Renal pelvis (tissue), 4 donors: ENCODE data around the gene C16orf86. TPM values are rescaled to one million over a fixed set of nuclear protein-coding genes. Genes with fewer than 3 reads are reported as not detected.
"Not testable (repeated sequence)": the region's sequence is repeated elsewhere in the genome, so short reads cannot be mapped to it uniquely, and the experiment has no call there.

Experiments
- DNase-seq: peaks from one replicate; pipeline ENCODE4 v3.0.0-alpha.2; 2013
- polyA plus RNA-seq, 3 donors: library from polyadenylated mRNA; unstranded; fragments of 120-200 nt; gene quantifications; one replicate each; pipeline ENCODE4 v1.2.1, GENCODE V29; 2013; ENCODE audit not compliant: insufficient read length in 3 of 3

The C16orf86 gene
- polyA plus RNA-seq, 3 donors = 4.2 to 5.0 (median 4.8) TPM

- no peak for DNase-seq
Observed at GRCh38 chr16:67685388-67686112, 18.9 kb downstream of the C16orf86 start.

- not testable (repeated sequence) for DNase-seq
Observed at GRCh38 chr16:67693517-67694285, 27.1 kb downstream of the C16orf86 start.

GRCh38 chr16:67694611-67695010 lies 28.0 kb downstream of the C16orf86 start:
- no peak for DNase-seq

- no peak for DNase-seq
Observed at GRCh38 chr16:67697422-67698185, 31.0 kb downstream of the C16orf86 start.

GRCh38 chr16:67699265-67699664 lies 32.7 kb downstream of the C16orf86 start:
- DNase-seq = no peak

GRCh38 chr16:67701420-67701819 lies 34.8 kb downstream of the C16orf86 start:
- DNase-seq = no peak

- no peak for DNase-seq
Observed at GRCh38 chr16:67702130-67702529, 35.5 kb downstream of the C16orf86 start.

GRCh38 chr16:67703626-67704025 lies 37.0 kb downstream of the C16orf86 start:
- no peak for DNase-seq

- DNase-seq = no peak
Observed at GRCh38 chr16:67704110-67704509, 37.5 kb downstream of the C16orf86 start.

GRCh38 chr16:67707210-67707609 lies 40.6 kb downstream of the C16orf86 start:
- DNase-seq = no peak

- DNase-seq = no peak
Observed at GRCh38 chr16:67707790-67708189, 41.2 kb downstream of the C16orf86 start.

GRCh38 chr16:67708368-67708771 lies 41.8 kb downstream of the C16orf86 start:
- DNase-seq = no peak

- DNase-seq = no peak
Observed at GRCh38 chr16:67709050-67709449, 42.4 kb downstream of the C16orf86 start.

GRCh38 chr16:67710607-67711006 lies 44.0 kb downstream of the C16orf86 start:
- no peak for DNase-seq

- no peak for DNase-seq
Observed at GRCh38 chr16:67713647-67714273, 47.1 kb downstream of the C16orf86 start.

GRCh38 chr16:67714522-67714921 lies 47.9 kb downstream of the C16orf86 start:
- no peak for DNase-seq

- no peak for DNase-seq
Observed at GRCh38 chr16:67716097-67716496, 49.5 kb downstream of the C16orf86 start.

Other genes starting within 250 kb of the C16orf86 start
- 10 to 100 TPM; 44.9 to 77.6 (median 57.3) TPM for gene HSD11B2, start 235.7 kb upstream of the C16orf86 start, polyA plus RNA-seq
- gene ATP6V0D1, start 185.7 kb upstream of the C16orf86 start, polyA plus RNA-seq = 100 to 1,000 TPM in 1 of 3 donors, 10 to 100 TPM in 2; 81.3 to 100 (median 90.2) TPM
- gene AGRP, start 183.3 kb upstream of the C16orf86 start, polyA plus RNA-seq = under 1 TPM in 2 of 3 donors, not detected in 1; 0.40 to 0.91 TPM
- gene RIPOR1, start 138.0 kb upstream of the C16orf86 start, polyA plus RNA-seq = 100 to 1,000 TPM; 135 to 155 (median 147) TPM
- 10 to 100 TPM; 71.9 to 78.4 (median 75.6) TPM for gene CTCF, start 104.3 kb upstream of the C16orf86 start, polyA plus RNA-seq
- 1 to 10 TPM in 2 of 3 donors, under 1 TPM in 1; 0.95 to 2.1 (median 1.3) TPM for gene CARMIL2, start 21.7 kb upstream of the C16orf86 start, polyA plus RNA-seq
- 10 to 100 TPM; 23.7 to 31.6 (median 26.6) TPM for gene ACD, start 6.6 kb upstream of the C16orf86 start, polyA plus RNA-seq
- gene PARD6A, start 5.9 kb upstream of the C16orf86 start, polyA plus RNA-seq = 1 to 10 TPM; 3.5 to 3.9 (median 3.6) TPM
- gene ENKD1, start 64 bp upstream of the C16orf86 start, polyA plus RNA-seq = 10 to 100 TPM; 26.7 to 36.6 (median 29.2) TPM
- gene GFOD2, start 52.5 kb downstream of the C16orf86 start, polyA plus RNA-seq = 10 to 100 TPM; 23.6 to 26.2 (median 24.6) TPM
- 10 to 100 TPM; 24.4 to 31.6 (median 30.9) TPM for gene RANBP10, start 139.7 kb downstream of the C16orf86 start, polyA plus RNA-seq
- gene TSNAXIP1, start 140.1 kb downstream of the C16orf86 start, polyA plus RNA-seq = 1 to 10 TPM; 6.9 to 9.9 (median 8.9) TPM
- gene THAP11, start 175.5 kb downstream of the C16orf86 start, polyA plus RNA-seq = 10 to 100 TPM; 30.9 to 39.5 (median 33.4) TPM
- gene NUTF2, start 180.1 kb downstream of the C16orf86 start, polyA plus RNA-seq = 100 to 1,000 TPM; 122 to 133 (median 127) TPM
- 10 to 100 TPM; 52.1 to 59.4 (median 57.7) TPM for gene CENPT, start 180.9 kb downstream of the C16orf86 start, polyA plus RNA-seq
- gene EDC4, start 206.2 kb downstream of the C16orf86 start, polyA plus RNA-seq = 10 to 100 TPM; 91.3 to 99.6 (median 95.2) TPM
- gene NRN1L, start 218.1 kb downstream of the C16orf86 start, polyA plus RNA-seq = 1 to 10 TPM in 1 of 3 donors, under 1 TPM in 2; 0.51 to 1.8 (median 0.98) TPM
- gene PSKH1, start 226.4 kb downstream of the C16orf86 start, polyA plus RNA-seq = 10 to 100 TPM; 38.0 to 42.6 (median 41.5) TPM